Measurements from ENCODE around the gene OTOG. TPM values are rescaled to one million over a fixed set of nuclear protein-coding genes. Genes with fewer than 3 reads are reported as not detected.
A peak's percentile ranks its signal among the peaks of the same experiment; 100 is the strongest.

Gene OTOG
- total RNA-seq, 4 donors from 2014 or later: not detected

DNA sequence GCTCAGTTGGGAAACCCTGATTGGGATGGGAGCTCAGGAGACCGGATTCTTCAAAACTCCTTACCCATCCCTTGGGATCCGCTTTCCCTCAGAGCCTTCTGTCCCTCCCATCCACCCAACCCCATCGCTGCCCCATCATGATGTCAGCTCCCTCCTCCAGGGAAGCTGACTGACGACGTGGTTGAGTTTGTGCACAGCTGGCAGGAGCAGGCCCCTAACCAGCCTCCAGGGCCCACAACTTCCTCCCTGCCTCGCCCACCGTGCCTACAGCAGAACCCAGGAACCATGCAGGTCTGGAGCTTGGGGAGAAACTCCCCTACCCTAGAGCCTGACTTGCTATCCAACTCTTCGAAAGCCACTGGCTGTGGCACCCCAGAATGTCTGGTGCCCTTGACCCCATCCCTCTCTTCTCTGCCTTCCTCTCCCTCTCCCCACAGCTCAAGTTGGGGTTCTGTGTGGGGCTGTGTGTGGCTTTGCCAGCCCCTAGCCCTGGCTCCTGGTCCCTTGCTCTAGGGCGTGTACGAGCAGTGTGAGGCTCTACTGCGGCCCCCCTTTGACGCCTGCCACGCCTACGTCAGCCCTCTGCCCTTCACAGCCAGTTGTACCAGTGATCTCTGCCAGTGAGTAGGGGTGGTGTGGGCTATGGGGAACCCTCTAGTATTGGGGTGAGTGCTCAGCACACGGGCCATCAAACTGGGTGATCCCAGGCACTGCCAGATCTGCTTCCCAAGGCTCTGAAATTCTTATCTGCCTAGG lies 11.1 kb downstream of the OTOG start:
- 75% methylated on average over 12 to 15 of the region's 15 CpGs for WGBS, 2 donors
- H3K4me3 ChIP-seq (ENCODE audit: low read depth, poor library complexity, severe bottlenecking): no peak overlapping the region
- peak in 1 of 2 donors; percentile 60 for DNase-seq (ENCODE audit: low spot score in 2 of 2)
- intact Hi-C loops (cut with DNase I; ENCODE audit: low total_unique reads): no loop called here
- no peak for TF ChIP-seq POLR2A (IDR thresholded peaks at IDR 0.05)
- TF ChIP-seq CTCF (IDR thresholded peaks at IDR 0.05): no peak

DNA sequence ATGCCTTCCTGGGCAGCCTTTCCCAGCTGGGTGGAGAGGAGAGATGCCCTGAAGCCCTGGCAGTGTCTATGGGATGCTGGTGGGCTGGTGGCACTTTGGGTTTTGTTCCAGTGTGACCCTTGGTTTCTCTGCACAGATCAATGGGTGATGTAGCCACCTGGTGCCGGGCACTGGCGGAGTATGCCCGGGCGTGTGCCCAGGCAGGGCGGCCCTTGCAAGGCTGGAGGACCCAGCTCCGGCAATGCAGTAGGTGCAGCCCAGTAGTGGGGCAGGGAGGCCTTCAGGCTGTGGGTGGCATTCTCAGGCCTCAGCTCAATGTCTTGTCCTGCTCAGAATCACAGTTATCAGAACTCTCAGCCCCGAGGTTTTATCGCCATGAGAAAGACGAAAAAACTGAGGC lies 11.9 kb downstream of the OTOG start:
- intact Hi-C loops (cut with DNase I; ENCODE audit: low total_unique reads): no loop called here
- 89 to 94% methylated on average over 9 of the region's 9 CpGs for WGBS, 2 donors

GRCh38 chr11:17559341-17560087 lies 12.5 kb downstream of the OTOG start:
- no peak for TF ChIP-seq POLR2A (IDR thresholded peaks at IDR 0.05)
- TF ChIP-seq CTCF (IDR thresholded peaks at IDR 0.05): no peak
- no peak overlapping the region for H3K4me3 ChIP-seq (ENCODE audit: low read depth, poor library complexity, severe bottlenecking)
- intact Hi-C loops (cut with DNase I; ENCODE audit: low total_unique reads): no loop called here
- peak in 1 of 2 donors; percentile 50 for DNase-seq (ENCODE audit: low spot score in 2 of 2)
- 83 to 85% methylated on average over 9 of the region's 9 CpGs for WGBS, 2 donors

More for the DNA sequence above, 11.9 kb downstream of the OTOG start:
- DNase-seq (ENCODE audit: low spot score in 2 of 2): no peak
- TF ChIP-seq CTCF (IDR thresholded peaks at IDR 0.05) (no peak), POLR2A (IDR thresholded peaks at IDR 0.05) (no peak)
- H3K4me3 ChIP-seq (ENCODE audit: low read depth, poor library complexity, severe bottlenecking): no peak overlapping the region

DNA sequence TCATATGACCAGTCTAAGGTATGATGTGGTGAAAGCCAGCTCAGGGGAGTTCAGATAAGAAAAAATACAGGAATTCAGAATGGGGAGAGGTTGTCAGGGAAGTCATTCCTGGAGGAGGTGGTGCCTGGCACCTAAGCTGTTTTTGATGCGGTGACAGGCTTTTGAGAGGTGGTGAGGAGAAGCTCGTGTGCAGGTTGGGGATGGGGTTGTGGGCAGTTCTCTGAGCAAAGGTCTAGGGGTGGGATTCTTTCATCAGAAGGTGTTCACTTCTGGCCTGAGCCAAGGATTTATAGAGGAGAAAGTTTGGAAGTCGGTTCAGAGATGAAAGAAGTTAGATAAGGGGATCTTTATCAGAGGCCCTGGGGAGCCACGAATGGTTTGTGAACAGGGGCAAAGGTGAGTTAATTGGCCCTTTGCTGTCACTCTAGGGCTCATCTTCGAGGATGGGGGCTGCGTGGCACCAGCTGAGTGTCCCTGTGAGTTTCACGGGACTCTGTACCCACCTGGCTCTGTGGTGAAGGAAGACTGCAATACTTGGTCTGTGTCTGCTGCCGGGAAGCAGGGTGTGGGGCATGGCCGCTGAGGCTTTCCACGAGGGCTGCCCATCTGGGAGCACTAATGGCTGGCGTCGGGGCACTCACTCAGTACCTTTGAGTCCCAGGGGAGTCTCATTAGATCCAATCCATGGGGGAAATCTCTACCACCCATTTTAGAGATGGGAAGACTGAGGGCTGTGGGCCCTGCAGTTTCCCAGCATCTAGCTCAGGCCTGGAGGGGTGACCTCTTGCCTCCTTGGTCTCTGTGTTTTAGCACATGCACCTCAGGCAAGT lies 13.4 kb downstream of the OTOG start:
- WGBS, 2 donors: 61 to 68% methylated on average over 11 to 12 of the region's 12 CpGs
- H3K4me3 ChIP-seq (ENCODE audit: low read depth, poor library complexity, severe bottlenecking): no peak overlapping the region
- intact Hi-C loops (cut with DNase I; ENCODE audit: low total_unique reads): no loop called here
- DNase-seq (ENCODE audit: low spot score in 2 of 2): peak in 1 of 2 donors; percentile 62
- no peak for TF ChIP-seq POLR2A (IDR thresholded peaks at IDR 0.05)
- TF ChIP-seq CTCF (IDR thresholded peaks at IDR 0.05): no peak

DNA sequence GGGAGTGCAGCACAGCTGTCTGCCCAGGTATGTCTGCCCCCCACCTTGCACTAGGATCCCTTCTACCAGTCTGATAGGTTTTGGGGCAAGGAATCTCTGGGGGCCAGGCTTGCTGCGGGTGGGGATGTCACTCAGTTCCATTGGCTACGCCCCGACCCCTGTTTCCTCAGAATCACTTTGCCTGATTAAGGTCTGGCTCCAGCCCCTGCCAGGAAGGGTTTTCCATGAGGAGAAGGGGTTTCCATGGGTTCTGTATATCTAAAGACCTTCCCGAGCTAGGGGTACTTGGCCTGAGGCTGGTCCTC lies 14.0 kb downstream of the OTOG start:
- intact Hi-C loops (cut with DNase I; ENCODE audit: low total_unique reads): no loop called here
- no peak for TF ChIP-seq POLR2A (IDR thresholded peaks at IDR 0.05)
- no peak for TF ChIP-seq CTCF (IDR thresholded peaks at IDR 0.05)
- no peak for DNase-seq (ENCODE audit: low spot score in 2 of 2)
- WGBS, 2 donors: 79 to 93% methylated on average over 4 of the region's 4 CpGs
- no peak overlapping the region for H3K4me3 ChIP-seq (ENCODE audit: low read depth, poor library complexity, severe bottlenecking)

Measured in lower leg skin (tissue), 4 donors.